H1 (cell line): ENCODE results near the gene AGPAT4. TPM values are rescaled to one million over a fixed set of nuclear protein-coding genes. Genes with fewer than 3 reads are reported as not detected.

Experiments
- CTCF ChIA-PET: fragments of 300-600 bp; sonication (Branson Sonifier 250); formaldehyde crosslinking; loops from one replicate; lab custom pipeline; 2021; ENCODE audit not compliant: partially characterized antibody; lab: Charles Lee
- POLR2A ChIA-PET: fragments of 300-600 bp; sonication (Branson Sonifier 250); formaldehyde crosslinking; loops from one replicate; lab custom pipeline; 2021; ENCODE audit warnings: inconsistent platforms; ENCODE audit not compliant: partially characterized antibody; lab: Charles Lee
- DNase-seq, 2 experiments: peaks; one replicate each; pipeline versions ENCODE4 v3.0.0 to v3.0.0-alpha.2; 2010 to 2022; ENCODE audit warnings: low spot score in 2 of 2, low read depth in 1 of 2, mixed read lengths in 1 of 2
- FAIRE-seq: peaks from 2 replicates; lab custom pipeline; 2011; peaks lifted over from hg19 to GRCh38; lab: Jason Lieb, UNC
- H2AFZ ChIP-seq: 2 replicates; pipeline ENCODE4 v1.8.1; 2012; ENCODE audit warnings: low read length, inconsistent platforms
- H2AK5ac ChIP-seq: 2 replicates; pipeline ENCODE4 v1.6.1; 2013; ENCODE audit warnings: low read depth, low read length
- H2BK120ac ChIP-seq: replicated peaks from 2 replicates; pipeline ENCODE3; 2013; ENCODE audit warnings: low read depth, low read length, inconsistent platforms
- H2BK12ac ChIP-seq: 2 replicates; pipeline ENCODE4 v1.6.1; 2013; ENCODE audit warnings: low read depth, low read length
- H2BK15ac ChIP-seq: 2 replicates; pipeline ENCODE4 v1.6.1; 2013; ENCODE audit warnings: low read length
- H2BK20ac ChIP-seq: 2 replicates; pipeline ENCODE4 v1.6.1; 2013; ENCODE audit warnings: low read length
- H2BK5ac ChIP-seq: 2 replicates; pipeline ENCODE4 v1.6.1; 2013; ENCODE audit warnings: low read depth, low read length
- H3K14ac ChIP-seq: 2 replicates; pipeline ENCODE4 v1.6.1; 2013; ENCODE audit warnings: inconsistent platforms; ENCODE audit not compliant: insufficient read length
- H3K18ac ChIP-seq: 2 replicates; pipeline ENCODE4 v1.6.1; 2013; ENCODE audit warnings: low read length; ENCODE audit errors: extremely low read depth
- H3K23ac ChIP-seq: 2 replicates; pipeline ENCODE4 v1.6.1; 2013; ENCODE audit warnings: inconsistent platforms; ENCODE audit not compliant: insufficient read length
- H3K23me2 ChIP-seq: 2 replicates; pipeline ENCODE4 v1.6.1; 2013; ENCODE audit warnings: low read depth, low read length
- H3K27ac ChIP-seq: 2 replicates; pipeline ENCODE4 v1.6.1; 2011; ENCODE audit warnings: low read depth, low read length, inconsistent platforms
- H3K27me3 ChIP-seq, 4 experiments: replicated peaks in 1 of 4; 1 replicate in 1 of 4; 2 replicates in 3 of 4; pipeline versions ENCODE4 v1.6.1 to v1.8.1; 2011 to 2013; ENCODE audit warnings: low read length in 3 of 4, mild to moderate bottlenecking in 3 of 4, inconsistent platforms in 2 of 4, mixed read lengths in 2 of 4, moderate library complexity in 1 of 4; ENCODE audit not compliant: control insufficient read depth in 3 of 4, insufficient read depth in 3 of 4; ENCODE audit errors: extremely low read depth in 1 of 4
- H3K36me3 ChIP-seq, 4 experiments: 2 replicates each; pipeline versions ENCODE4 v1.6.1 to v1.8.1; 2011 to 2013; ENCODE audit warnings: mild to moderate bottlenecking in 4 of 4, low read length in 3 of 4, moderate library complexity in 2 of 4, control low read depth in 1 of 4, inconsistent platforms in 1 of 4; ENCODE audit not compliant: insufficient read depth in 4 of 4, control insufficient read depth in 2 of 4
- H3K4ac ChIP-seq: replicated peaks from 2 replicates; pipeline ENCODE3; 2013; ENCODE audit warnings: low read length, low read depth, mixed read lengths, inconsistent platforms; ENCODE audit not compliant: insufficient read length
- H3K4me1 ChIP-seq, 4 experiments: replicated peaks in 1 of 4; 1 replicate in 1 of 4; 2 replicates in 3 of 4; pipeline versions ENCODE4 v1.6.1 to v1.8.1; 2011 to 2013; ENCODE audit warnings: low read length in 3 of 4, inconsistent platforms in 2 of 4, mixed read lengths in 1 of 4; ENCODE audit not compliant: insufficient read depth in 4 of 4, control insufficient read depth in 3 of 4
- H3K4me2 ChIP-seq, 2 experiments: 2 replicates each; pipeline versions ENCODE4 v1.6.1 to v1.8.1; 2011 to 2013; ENCODE audit warnings: low read depth in 2 of 2, low read length in 2 of 2, control low read depth in 1 of 2, inconsistent platforms in 1 of 2, mild to moderate bottlenecking in 1 of 2; ENCODE audit not compliant: insufficient read depth in 1 of 2
- H3K4me3 ChIP-seq, 4 experiments: fragments of 200-600, 300-600 bp in 1 of 4; sonication (generic), shearing (Covaris generic), sonication (Bioruptor Twin) in 1 of 4; 2 replicates each; pipeline versions ENCODE4 v1.5.1 to v1.8.1; 2011 to 2016; ENCODE audit warnings: low read length in 4 of 4, low read depth in 3 of 4, control low read depth in 2 of 4, inconsistent platforms in 2 of 4, mild to moderate bottlenecking in 2 of 4, mixed read lengths in 1 of 4, moderate library complexity in 1 of 4; ENCODE audit not compliant: insufficient read depth in 2 of 4; ENCODE audit errors: extremely low read depth in 1 of 4
- H3K56ac ChIP-seq: replicated peaks from 2 replicates; pipeline ENCODE3; 2013; ENCODE audit warnings: low read depth, mild to moderate bottlenecking, mixed read lengths, low read length, inconsistent platforms; ENCODE audit not compliant: insufficient read length
- H3K79me1 ChIP-seq: 2 replicates; pipeline ENCODE4 v1.6.1; 2013; ENCODE audit warnings: low read depth, low read length, control low read depth
- H3K79me2 ChIP-seq, 2 experiments: 2 replicates each; pipeline versions ENCODE4 v1.6.1 to v1.8.1; 2012 to 2013; ENCODE audit warnings: low read length in 2 of 2, mild to moderate bottlenecking in 2 of 2, inconsistent platforms in 1 of 2; ENCODE audit not compliant: insufficient read depth in 2 of 2, control insufficient read depth in 1 of 2
- H3K9ac ChIP-seq, 4 experiments: replicated peaks in 1 of 4; 1 replicate in 1 of 4; 2 replicates in 3 of 4; pipeline versions ENCODE4 v1.6.1 to v1.8.1; 2011 to 2013; ENCODE audit warnings: low read depth in 3 of 4, low read length in 3 of 4, control low read depth in 2 of 4, mild to moderate bottlenecking in 2 of 4, moderate library complexity in 2 of 4, inconsistent platforms in 1 of 4; ENCODE audit errors: extremely low read depth in 1 of 4
- H3K9me3 ChIP-seq, 2 experiments: 2 replicates each; pipeline versions ENCODE4 v1.6.1 to v1.8.1; 2012 to 2013; ENCODE audit warnings: mild to moderate bottlenecking in 2 of 2, moderate library complexity in 2 of 2, control low read depth in 1 of 2, inconsistent platforms in 1 of 2, low read depth in 1 of 2, low read length in 1 of 2, mixed read lengths in 1 of 2; ENCODE audit not compliant: insufficient read depth in 2 of 2
- H4K20me1 ChIP-seq, 2 experiments: replicated peaks in 1 of 2; 2 replicates each; pipeline versions ENCODE3 to v1.8.1; 2011 to 2013; ENCODE audit warnings: inconsistent platforms in 2 of 2, low read length in 2 of 2, mild to moderate bottlenecking in 1 of 2; ENCODE audit not compliant: insufficient read depth in 2 of 2, control insufficient read depth in 1 of 2
- H4K5ac ChIP-seq: 2 replicates; pipeline ENCODE4 v1.6.1; 2013; ENCODE audit warnings: low read length, low read depth, mixed read lengths, inconsistent platforms; ENCODE audit not compliant: insufficient read length
- H4K8ac ChIP-seq: 2 replicates; pipeline ENCODE4 v1.8.0; 2013; ENCODE audit warnings: mild to moderate bottlenecking, moderate library complexity, low read length, inconsistent platforms; ENCODE audit not compliant: insufficient read depth; ENCODE audit errors: extremely low read depth
- H4K91ac ChIP-seq: replicated peaks from 2 replicates; pipeline ENCODE3; 2013; ENCODE audit warnings: low read length, mixed read lengths, inconsistent platforms; ENCODE audit not compliant: insufficient read length
- EZH2 ChIP-seq: fragments of 200-600 bp; sonication (generic); IDR thresholded peaks from 2 replicates; pipeline ENCODE4 v1.7.1; 2012; ENCODE audit warnings: low read depth, mild to moderate bottlenecking, moderate library complexity, low read length, inconsistent platforms; ENCODE audit not compliant: severe bottlenecking
- GABPA ChIP-seq: IDR thresholded peaks from 2 replicates; pipeline ENCODE4 v1.6.1; 2011; ENCODE audit warnings: mild to moderate bottlenecking, low read length, moderate library complexity, borderline replicate concordance; ENCODE audit not compliant: insufficient read depth
- KDM5A ChIP-seq: fragments of 200-600 bp; IDR thresholded peaks from 2 replicates; pipeline ENCODE4 v1.7.1; 2012; ENCODE audit warnings: mild to moderate bottlenecking, low read length, inconsistent platforms, mixed read lengths
- NANOG ChIP-seq: IDR thresholded peaks from 2 replicates; pipeline ENCODE4 v1.6.1; 2011; ENCODE audit warnings: low read length, low read depth, mild to moderate bottlenecking, inconsistent platforms; ENCODE audit not compliant: insufficient read depth, poor library complexity, severe bottlenecking
- NRF1 ChIP-seq: IDR thresholded peaks from 2 replicates; pipeline ENCODE4 v1.6.1; 2011; ENCODE audit warnings: mild to moderate bottlenecking, low read depth, low read length, improper control_type of control experiment
- POLR2A ChIP-seq, 2 experiments: IDR thresholded peaks; 1 replicate in 1 of 2; 2 replicates in 1 of 2; pipeline ENCODE4 v1.6.1; 2011; ENCODE audit warnings: low read depth in 2 of 2, low read length in 2 of 2, mild to moderate bottlenecking in 2 of 2; ENCODE audit errors: control extremely low read depth in 1 of 2
- POU5F1 ChIP-seq: IDR thresholded peaks from 2 replicates; pipeline ENCODE4 v1.6.1; 2011; ENCODE audit warnings: low read depth, mild to moderate bottlenecking, low read length, moderate library complexity
- SP4 ChIP-seq: IDR thresholded peaks from 2 replicates; pipeline ENCODE4 v1.6.1; 2012; ENCODE audit warnings: low read length, inconsistent platforms
- TCF12 ChIP-seq: IDR thresholded peaks from 2 replicates; pipeline ENCODE4 v1.6.1; 2011; ENCODE audit warnings: low read depth, mild to moderate bottlenecking, low read length
- TEAD4 ChIP-seq: IDR thresholded peaks from 2 replicates; pipeline ENCODE4 v1.6.1; 2012; ENCODE audit warnings: low read depth, low read length, inconsistent platforms, mixed read lengths
- YY1 ChIP-seq: IDR thresholded peaks from 2 replicates; pipeline ENCODE4 v1.6.1; 2011; ENCODE audit warnings: low read depth, mild to moderate bottlenecking, low read length
- WGBS, 2 experiments: shearing (Covaris generic) in 1 of 2; methylation state at CpG; one replicate each; pipeline versions ENCODE4 v1.1.6 to v1.1.7; 2013 to 2015; ENCODE audit warnings: low lambda C conversion rate in 2 of 2, mixed read lengths in 2 of 2, inconsistent platforms in 1 of 2, low coverage in 1 of 2, missing lambda C conversion rate in 1 of 2; ENCODE audit not compliant: insufficient replicate concordance in 2 of 2, insufficient coverage in 1 of 2, insufficient read length in 1 of 2; ENCODE audit errors: extremely low coverage in 1 of 2, missing lambda C conversion rate in 1 of 2; 5-methylcytosine and 5-hydroxymethylcytosine counted together
- polyA plus RNA-seq, 7 experiments: library from polyadenylated mRNA; depleted of rRNA in 3 of 7; stranded (reverse) in 5 of 7; unstranded in 2 of 7; fragments of >200 nt in 5 of 7; fragments of 200-250 nt in 2 of 7; gene quantifications; 1 replicate in 5 of 7; 2 replicates in 1 of 7; 4 replicates in 1 of 7; pipeline versions ENCODE4 v1.2.1 to v1.2.3, GENCODE V29; 2011 to 2013; ENCODE audit warnings: missing spikeins in 2 of 7, mixed read lengths in 2 of 7
- total RNA-seq: library from RNA; stranded (reverse); fragmentation: NEBNext Ultra II Directional; extraction: Animal tissue kit (Norgen Biotek cat#: 25700); gene quantifications from 2 replicates; pipeline ENCODE4 v1.2.1, GENCODE V29; 2021

Gene AGPAT4
- total and polyA plus RNA-seq, 2 of the 8 experiments (the other 6 are each of a cell fraction or from before 2014, with no cell fraction given), result 13.5 to 23.8 TPM

GRCh38 chr6:161266513-161267230, 7.2 kb downstream of the AGPAT4 start:
- no peak overlapping the region for H3K27ac ChIP-seq
- H3K23ac ChIP-seq, result no peak overlapping the region
- no peak overlapping the region for H3K18ac ChIP-seq
- H3K4me2 ChIP-seq, result no peak overlapping the region
- H3K36me3 ChIP-seq, result peaks cover 0 to 5% (median 0%) of the 10 kb centered on the region in 4 experiments; a peak in 2 of 8 replicates
- H2BK20ac ChIP-seq, result no peak overlapping the region
- H3K14ac ChIP-seq, result no peak overlapping the region
- H2BK12ac ChIP-seq, result no peak overlapping the region
- no peak overlapping the region for H3K56ac ChIP-seq
- peaks cover 0 to 15% of the 10 kb centered on the region in 2 experiments for H4K20me1 ChIP-seq
- no peak overlapping the region for H3K9ac ChIP-seq
- H2AFZ ChIP-seq, result no peak overlapping the region
- 89% methylated on average over 9 of the region's 9 CpGs; no CpG with 5 or more reads in 1 of the 2 experiments for whole genome bisulfite sequencing, 2 experiments
- FAIRE-seq (no peak), DNase-seq (peak in 1 of 2 experiments; percentile 32)
- POLR2A ChIA-PET, result interaction anchor here (0.8 to 1.1 kb wide), 2 partner anchors 10 kb away, joined by 3 read pairs; no protein-coding TSS in a partner anchor
- no peak overlapping the region for H4K8ac ChIP-seq
- no peak overlapping the region for H2BK120ac ChIP-seq
- H3K4me1 ChIP-seq, result peaks cover 0 to 13% (median 9%) of the 10 kb centered on the region in 4 experiments; a peak in 5 of 7 replicates
- peaks cover 8 to 71% of the 10 kb centered on the region in 2 experiments for H3K79me2 ChIP-seq
- H2AK5ac ChIP-seq, result no peak overlapping the region
- no peak overlapping the region for H2BK15ac ChIP-seq
- H3K27me3 ChIP-seq, result no peaks in the 10 kb centered on the region
- no peak overlapping the region for H3K4me3 ChIP-seq
- no peak overlapping the region for H4K5ac ChIP-seq
- H3K9me3 ChIP-seq, result no peaks in the 10 kb centered on the region
- H3K23me2 ChIP-seq, result no peaks in the 10 kb centered on the region
- H4K91ac ChIP-seq, result no peak overlapping the region
- no peak overlapping the region for H2BK5ac ChIP-seq
- H3K79me1 ChIP-seq, result peaks cover 28% of the 10 kb centered on the region
- CTCF ChIA-PET, result interaction anchor here (1.2 to 2.4 kb wide), 5 partner anchors 12 to 108 kb away, joined by 3 to 7 read pairs (median 3); no protein-coding TSS in a partner anchor
- no peak overlapping the region for H3K4ac ChIP-seq
- TF ChIP-seq GABPA (no peak), POU5F1 (no peak), TEAD4 (no peak), KDM5A (no peak), NRF1 (no peak), YY1 (no peak), EZH2 (no peak), NANOG (no peak), SP4 (no peak), TCF12 (no peak), POLR2A (IDR thresholded peaks at IDR 0.05; ENCODE audit: control extremely low read depth in 1 of 2, low read depth in 2 of 2, low read length in 2 of 2) (no peak)
